Middle frontal gyrus (tissue), 1 donor: Measurements from ENCODE around the gene OR1A2.
"Not testable (repeated sequence)": the region's sequence is repeated elsewhere in the genome, so short reads cannot be mapped to it uniquely, and the experiment has no call there.

Experiments
- DNase-seq: peaks from one replicate; pipeline ENCODE4 v3.0.0-alpha.2; 2015; ENCODE audit warnings: low spot score; ENCODE audit errors: extremely low spot score

The OR1A2 gene

GRCh38 chr17:3197219-3197618 is at the start of gene OR1A2:
Gene OR1A2, plus strand, starts transcription at chr17:3197519. Its CDS starts 0 bp downstream, at chr17:3197519.
- no peak for DNase-seq

- no peak for DNase-seq
Observed at GRCh38 chr17:3157218-3157617, 40.1 kb upstream of the OR1A2 start.

- DNase-seq, result no peak
Observed at GRCh38 chr17:3167574-3167973, 29.7 kb upstream of the OR1A2 start.

- no peak for DNase-seq
Observed at GRCh38 chr17:3189961-3190360, 7.4 kb upstream of the OR1A2 start.

GRCh38 chr17:3207367-3207766 is 10.0 kb downstream of the OR1A2 start, which contains the start of gene OR1A1:
Gene OR1A1, plus strand, starts transcription at chr17:3207667. Its CDS starts 7,954 bp downstream, at chr17:3215621.
- no peak for DNase-seq

GRCh38 chr17:3208484-3208883 is 11.2 kb downstream of the OR1A2 start:
- no peak for DNase-seq

- DNase-seq, result no peak
Observed at GRCh38 chr17:3213001-3213400, 15.7 kb downstream of the OR1A2 start.

GRCh38 chr17:3213587-3213986 is 16.3 kb downstream of the OR1A2 start:
- DNase-seq, result no peak

- DNase-seq, result not testable (repeated sequence)
Observed at GRCh38 chr17:3219978-3220377, 22.7 kb downstream of the OR1A2 start.

GRCh38 chr17:3221850-3222249 is 24.5 kb downstream of the OR1A2 start:
- no peak for DNase-seq

GRCh38 chr17:3222505-3222904 is 25.2 kb downstream of the OR1A2 start:
- no peak for DNase-seq

GRCh38 chr17:3224721-3225352 is 27.5 kb downstream of the OR1A2 start:
- DNase-seq, result not testable (repeated sequence)

- DNase-seq, result not testable (repeated sequence)
Observed at GRCh38 chr17:3232300-3232699, 35.0 kb downstream of the OR1A2 start.

GRCh38 chr17:3238685-3239084 is 41.4 kb downstream of the OR1A2 start:
- not testable (repeated sequence) for DNase-seq

- not testable (repeated sequence) for DNase-seq
Observed at GRCh38 chr17:3241044-3241443, 43.7 kb downstream of the OR1A2 start.

GRCh38 chr17:3244841-3245240 is 47.5 kb downstream of the OR1A2 start:
- not testable (repeated sequence) for DNase-seq
